Lung (tissue), 12 donors: ENCODE results near the gene NFS1. TPM values are rescaled to one million over a fixed set of nuclear protein-coding genes. Genes with fewer than 3 reads are reported as not detected.

ENCODE experiments used
- ATAC-seq: fragments of 200-7000 bp; cut with Tn5 transposase; one replicate; pipeline ENCODE4 v1.9.1; 2020; ENCODE audit warnings: moderate number of reproducible peaks; ENCODE audit not compliant: insufficient read depth, low FRiP score
- DNase-seq, 3 donors: peaks; one replicate each; pipeline ENCODE4 v3.0.0-alpha.2; 2013 to 2017
- H3K27ac ChIP-seq, 2 donors: one replicate each; pipeline ENCODE4 v1.5.1; 2013; ENCODE audit warnings: mild to moderate bottlenecking in 2 of 2, moderate library complexity in 2 of 2, control low read depth in 1 of 2, inconsistent platforms in 1 of 2, low read depth in 1 of 2, low read length in 1 of 2
- H3K27me3 ChIP-seq, 3 donors: one replicate each; pipeline ENCODE4 v1.5.1; 2013; ENCODE audit warnings: low read length in 2 of 3; ENCODE audit not compliant: control insufficient read depth in 3 of 3, insufficient read depth in 3 of 3
- H3K36me3 ChIP-seq, 4 donors: one replicate each; pipeline ENCODE4 v1.5.1; 2013; ENCODE audit warnings: low read length in 4 of 4, mild to moderate bottlenecking in 1 of 4, moderate library complexity in 1 of 4; ENCODE audit not compliant: control insufficient read depth in 4 of 4, insufficient read depth in 4 of 4
- H3K4me1 ChIP-seq, 5 donors: one replicate each; pipeline ENCODE4 v1.5.1; 2013; ENCODE audit warnings: low read length in 5 of 5, mild to moderate bottlenecking in 2 of 5, moderate library complexity in 1 of 5; ENCODE audit not compliant: control insufficient read depth in 5 of 5, insufficient read depth in 5 of 5
- H3K4me3 ChIP-seq: one replicate; pipeline ENCODE4 v1.5.1; 2013; ENCODE audit warnings: mild to moderate bottlenecking, control low read depth, moderate library complexity
- H3K9ac ChIP-seq, 2 donors: one replicate each; pipeline ENCODE4 v1.5.1; 2013; ENCODE audit warnings: low read length in 2 of 2, control low read depth in 1 of 2; ENCODE audit not compliant: insufficient read depth in 1 of 2
- H3K9me3 ChIP-seq, 4 donors: one replicate each; pipeline ENCODE4 v1.5.1; 2013; ENCODE audit warnings: low read length in 3 of 4, mild to moderate bottlenecking in 1 of 4, moderate library complexity in 1 of 4; ENCODE audit not compliant: control insufficient read depth in 4 of 4, insufficient read depth in 3 of 4
- WGBS, 2 donors: extraction: QIAGEN DNeasy Blood & Tissue Kit; methylation state at CpG; one replicate each; pipeline ENCODE4 v1.1.7; 2013; 5-methylcytosine and 5-hydroxymethylcytosine counted together
- polyA plus RNA-seq, 2 donors: library from polyadenylated mRNA; stranded (reverse); fragments of 200-250 nt; gene quantifications; one replicate each; pipeline ENCODE4 v1.2.1, GENCODE V29; 2013
- total RNA-seq, 2 donors: library from RNA; depleted of rRNA in 1 of 2; stranded (reverse); fragments of >200 nt in 1 of 2; gene quantifications; one replicate each; pipeline ENCODE4 v1.2.1, GENCODE V29; 2014 to 2021
- TF ChIP-seq, protein P1 (sequence below): IDR thresholded peaks from 2 replicates; pipeline ENCODE4 v1.5.1; 2012; ENCODE audit warnings: mild to moderate bottlenecking; ENCODE audit errors: control extremely low read depth, extremely low read depth
- donor health status: control.
- donor health status: control.
- donor health status: Bipolar disorder and iron deficiency.
- donor health status: healthy.
- donor health status: DM: yes; HTN: yes; CAD: no.

NFS1 gene
- total and polyA plus RNA-seq, 4 donors: 18.8 to 33.9 (median 23.7) TPM

DNA sequence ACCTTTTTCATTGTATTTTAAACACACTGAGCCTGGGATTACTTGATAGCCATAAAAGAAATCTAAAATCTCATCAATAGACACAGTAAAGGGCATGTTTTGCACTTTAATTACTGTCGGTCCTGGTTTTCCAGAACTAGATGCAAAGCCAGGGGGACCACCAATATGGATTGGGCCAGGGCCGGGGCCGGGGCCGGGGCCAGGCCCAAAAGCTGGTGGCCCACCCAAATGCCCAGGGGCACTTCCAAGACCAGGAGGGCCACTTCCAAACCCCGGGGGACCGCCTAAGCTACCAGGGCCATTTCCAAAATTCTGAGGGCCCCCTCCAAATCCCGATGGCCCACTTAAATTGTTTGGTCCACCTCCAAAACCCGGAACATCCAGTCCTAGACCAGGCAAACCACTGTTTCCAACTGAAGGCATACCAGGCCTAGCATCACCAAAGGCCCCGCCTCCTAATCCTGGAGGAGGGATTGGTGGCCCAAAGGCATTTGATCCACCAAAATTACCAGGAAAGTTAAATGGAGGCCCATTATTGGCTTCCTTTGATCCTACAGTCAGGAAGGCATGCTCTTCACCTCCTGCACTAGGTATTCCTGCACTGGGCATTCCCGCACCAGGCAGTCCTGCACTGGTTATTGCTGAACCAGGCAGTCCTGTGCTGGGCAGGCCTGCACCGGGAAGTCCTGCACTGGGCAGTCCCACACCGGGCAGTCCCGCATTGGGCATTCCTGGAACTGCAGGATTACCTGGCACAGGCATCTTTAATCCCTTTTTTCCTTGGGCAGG lies 46.3 kb downstream of the NFS1 start:
- TF ChIP-seq, protein P1, sequence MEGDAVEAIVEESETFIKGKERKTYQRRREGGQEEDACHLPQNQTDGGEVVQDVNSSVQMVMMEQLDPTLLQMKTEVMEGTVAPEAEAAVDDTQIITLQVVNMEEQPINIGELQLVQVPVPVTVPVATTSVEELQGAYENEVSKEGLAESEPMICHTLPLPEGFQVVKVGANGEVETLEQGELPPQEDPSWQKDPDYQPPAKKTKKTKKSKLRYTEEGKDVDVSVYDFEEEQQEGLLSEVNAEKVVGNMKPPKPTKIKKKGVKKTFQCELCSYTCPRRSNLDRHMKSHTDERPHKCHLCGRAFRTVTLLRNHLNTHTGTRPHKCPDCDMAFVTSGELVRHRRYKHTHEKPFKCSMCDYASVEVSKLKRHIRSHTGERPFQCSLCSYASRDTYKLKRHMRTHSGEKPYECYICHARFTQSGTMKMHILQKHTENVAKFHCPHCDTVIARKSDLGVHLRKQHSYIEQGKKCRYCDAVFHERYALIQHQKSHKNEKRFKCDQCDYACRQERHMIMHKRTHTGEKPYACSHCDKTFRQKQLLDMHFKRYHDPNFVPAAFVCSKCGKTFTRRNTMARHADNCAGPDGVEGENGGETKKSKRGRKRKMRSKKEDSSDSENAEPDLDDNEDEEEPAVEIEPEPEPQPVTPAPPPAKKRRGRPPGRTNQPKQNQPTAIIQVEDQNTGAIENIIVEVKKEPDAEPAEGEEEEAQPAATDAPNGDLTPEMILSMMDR: no peak
- Histone ChIP-seq H3K36me3 (peaks cover 20 to 31% (median 22%) of the 10 kb centered on the region in 4 donors), H3K4me1 (peaks cover 5 to 45% (median 24%) of the 10 kb centered on the region in 5 donors), H3K4me3 (no peak overlapping the region), H3K9me3 (peaks cover 0 to 2% (median 0%) of the 10 kb centered on the region in 4 donors), H3K9ac (no peak overlapping the region), H3K27me3 (no peaks in the 10 kb centered on the region), H3K27ac (no peak overlapping the region)
- DNase-seq: no peak
- WGBS, 2 donors: 96 to 97% methylated on average over 13 of the region's 13 CpGs
- no peak for ATAC-seq

DNA sequence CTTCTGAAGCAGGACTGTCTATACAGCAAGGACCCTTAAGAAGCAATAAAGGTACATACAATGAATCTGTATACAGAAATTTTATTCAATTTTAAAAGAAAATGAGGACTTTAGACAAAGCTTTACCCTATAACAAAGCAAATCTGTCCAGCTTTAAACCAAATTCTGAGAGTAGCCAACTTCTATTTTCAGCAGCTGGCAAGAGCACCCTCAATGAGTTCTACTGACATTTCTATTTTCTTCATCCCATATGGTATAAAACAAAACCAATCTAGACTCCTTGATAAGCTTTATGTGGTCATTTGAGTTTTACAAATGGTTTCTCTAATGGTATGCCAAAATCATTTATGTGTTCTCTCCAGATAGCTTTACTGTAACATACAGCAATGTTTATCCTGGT lies 47.2 kb downstream of the NFS1 start:
- TF ChIP-seq, protein P1: no peak
- Histone ChIP-seq H3K27me3 (no peaks in the 10 kb centered on the region), H3K36me3 (peaks cover 20 to 31% (median 22%) of the 10 kb centered on the region in 4 donors), H3K9me3 (peaks cover 0 to 2% (median 0%) of the 10 kb centered on the region in 4 donors), H3K4me3 (no peak overlapping the region), H3K27ac (no peak overlapping the region), H3K4me1 (peaks cover 0 to 39% (median 20%) of the 10 kb centered on the region in 5 donors), H3K9ac (no peak overlapping the region)
- ATAC-seq (no peak), DNase-seq (no peak)

DNA sequence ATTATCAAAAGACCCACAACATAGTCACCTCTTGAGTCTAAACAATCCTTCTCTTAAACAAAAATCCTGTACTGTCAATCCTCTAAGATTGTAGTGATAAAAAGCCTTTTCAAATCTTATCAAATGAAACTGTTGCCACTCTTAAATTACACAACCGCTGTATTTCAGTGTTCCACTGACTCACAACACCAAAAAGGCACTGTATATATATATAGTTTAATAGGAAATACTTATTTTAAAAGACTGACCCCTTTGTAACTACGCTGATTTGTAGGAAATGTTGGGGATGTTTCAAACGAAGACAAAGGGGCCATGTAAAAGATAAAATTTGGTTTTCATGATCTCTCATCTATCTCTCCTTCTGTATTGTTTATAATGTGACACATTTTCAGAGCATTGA lies 48.5 kb downstream of the NFS1 start:
- WGBS, 2 donors: 75 to 84% methylated on average over 3 of the region's 3 CpGs

More for the DNA sequence above, 48.5 kb downstream of the NFS1 start:
- Histone ChIP-seq H3K9ac (peak overlapping the region in 1 of 2 donors; percentile 8), H3K36me3 (peaks cover 20 to 31% (median 22%) of the 10 kb centered on the region in 4 donors), H3K9me3 (peaks cover 0 to 2% (median 0%) of the 10 kb centered on the region in 4 donors), H3K27me3 (no peaks in the 10 kb centered on the region), H3K4me1 (peaks cover 0 to 36% (median 17%) of the 10 kb centered on the region in 5 donors), H3K27ac (no peak overlapping the region), H3K4me3 (no peak overlapping the region)
- TF ChIP-seq, protein P1: no peak
- DNase-seq (no peak), ATAC-seq (no peak)
